Keratinocyte (primary cell): ENCODE data around the gene PCCB.

ENCODE experiments used
- CTCF ChIP-seq, 3 experiments: IDR thresholded peaks in 1 of 3; conservative IDR thresholded peaks in 1 of 3; optimal IDR thresholded peaks in 1 of 3; 2 replicates in 2 of 3; 3 replicates in 1 of 3; pipeline versions ENCODE3 to v1.5.1; 2011; ENCODE audit warnings: low read length in 3 of 3, mild to moderate bottlenecking in 3 of 3, moderate library complexity in 2 of 3, control low read depth in 1 of 3, inconsistent platforms in 1 of 3; ENCODE audit not compliant: insufficient read depth in 2 of 3; ENCODE audit errors: extremely low read depth in 1 of 3
- EZH2 ChIP-seq: IDR thresholded peaks from one replicate; pipeline ENCODE4 v1.6.1; 2012; ENCODE audit warnings: inconsistent platforms, mild to moderate bottlenecking, low read length, moderate library complexity

- TF ChIP-seq CTCF (optimal IDR thresholded peaks at IDR 0.05 in 1 of 3, IDR thresholded peaks at IDR 0.05 in 1 of 3, conservative IDR thresholded peaks at IDR 0.05 in 1 of 3; ENCODE audit: extremely low read depth in 1 of 3, insufficient read depth in 2 of 3, low read length in 3 of 3), result no peak
- no peak for TF ChIP-seq EZH2
Observed at GRCh38 chr3:136351905-136352304, 101.8 kb downstream of the PCCB start.
